Esophagus muscularis mucosa (tissue), 4 donors: ENCODE measurements around the gene TAF6. TPM values are rescaled to one million over a fixed set of nuclear protein-coding genes. Genes with fewer than 3 reads are reported as not detected.

ENCODE experiments used
- DNase-seq: peaks from one replicate; pipeline ENCODE4 v3.0.0-alpha.2; 2017; ENCODE audit errors: extremely low spot score
- H3K27ac ChIP-seq, 4 donors: fragments of 200-600 bp; sonication (generic); replicated peaks in 1 of 4; 1 replicate in 3 of 4; 2 replicates in 1 of 4; pipeline ENCODE4 v1.5.1; 2016 to 2019; ENCODE audit warnings: mild to moderate bottlenecking in 1 of 4
- H3K27me3 ChIP-seq, 4 donors: fragments of 200-600 bp; sonication (generic); one replicate each; pipeline versions ENCODE4 v1.5.1 to v1.6.0; 2016 to 2019
- H3K36me3 ChIP-seq, 4 donors: fragments of 200-600 bp; sonication (generic); one replicate each; pipeline ENCODE4 v1.5.1; 2016 to 2019
- H3K4me1 ChIP-seq, 4 donors: fragments of 200-600 bp; sonication (generic); one replicate each; pipeline ENCODE4 v1.5.1; 2016 to 2019
- H3K4me3 ChIP-seq, 4 donors: fragments of 200-600 bp; sonication (generic); 1 replicate in 2 of 4; 2 replicates in 2 of 4; pipeline ENCODE4 v1.5.1; 2016 to 2019; ENCODE audit warnings: mild to moderate bottlenecking in 4 of 4, moderate library complexity in 1 of 4
- H3K9me3 ChIP-seq, 4 donors: fragments of 200-600 bp; sonication (generic); 1 replicate in 3 of 4; 2 replicates in 1 of 4; pipeline ENCODE4 v1.5.1; 2016 to 2019
- EP300 ChIP-seq: sonication (generic); formaldehyde crosslinking; IDR thresholded peaks from one replicate; pipeline ENCODE4 v1.6.1; 2017; ENCODE audit warnings: antibody characterized with exemption
- POLR2A ChIP-seq: fragments of 450-650 bp; IDR thresholded peaks from one replicate; pipeline ENCODE4 v1.6.1; 2017; ENCODE audit warnings: antibody characterized with exemption, moderate library complexity, mild to moderate bottlenecking, low read depth
- POLR2AphosphoS5 ChIP-seq, 2 donors: sonication (generic); formaldehyde crosslinking; IDR thresholded peaks; one replicate each; pipeline ENCODE4 v1.6.1; 2017; ENCODE audit warnings: antibody characterized with exemption in 2 of 2
- WGBS: methylation state at CpG from one replicate; pipeline ENCODE4 v1.1.5; 2018; 5-methylcytosine and 5-hydroxymethylcytosine counted together
- intact Hi-C: fragments of 100-400 bp; cut with DNase I; formaldehyde crosslinking; loops from one replicate; pipeline ENCODE4 v1.15.1; 2023
- total RNA-seq, 4 donors: library from RNA; depleted of rRNA; stranded (reverse); fragments of >200 nt; gene quantifications; one replicate each; pipeline versions ENCODE4 v1.1.0 to v1.2.1, GENCODE V29; 2016
- TF ChIP-seq, protein P1 (sequence below), 3 experiments: fragments of 200-600 bp in 2 of 3; fragments of 450-650 bp in 1 of 3; sonication (generic) in 2 of 3; IDR thresholded peaks; one replicate each; pipeline ENCODE4 v1.5.1; 2017 to 2019; ENCODE audit warnings: antibody characterized with exemption in 3 of 3, mild to moderate bottlenecking in 2 of 3, moderate library complexity in 1 of 3

TAF6 gene
- total RNA-seq, 4 donors from 2014 or later: 48.5 to 92.1 (median 77.8) TPM

DNA sequence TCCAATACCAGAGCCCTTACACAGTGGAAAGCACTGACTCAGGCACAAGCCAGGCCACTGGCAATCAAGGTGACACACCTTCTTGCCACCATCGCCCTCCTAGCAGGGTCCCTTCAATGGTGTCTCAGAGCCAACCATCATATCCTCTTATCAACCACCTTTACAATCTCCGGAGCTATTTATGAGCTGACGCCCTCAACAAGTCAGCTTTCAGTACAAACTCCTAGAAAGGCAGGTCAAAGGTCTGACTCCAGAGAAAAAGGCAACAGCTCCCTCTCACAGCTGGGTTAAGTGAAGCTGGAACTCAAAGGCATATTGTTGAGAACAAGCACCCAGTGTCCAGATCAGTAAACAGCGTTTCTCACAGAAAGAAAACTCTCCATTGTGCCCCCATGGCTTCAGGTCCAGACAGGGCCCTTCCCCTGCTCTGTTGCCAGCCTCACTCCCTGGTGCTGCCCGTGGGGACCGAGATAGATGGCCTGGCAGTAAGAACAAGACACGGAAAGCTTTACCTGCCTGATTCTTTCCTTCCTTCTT, 40.1 kb downstream of the TAF6 start:
- TF ChIP-seq, protein P1, sequence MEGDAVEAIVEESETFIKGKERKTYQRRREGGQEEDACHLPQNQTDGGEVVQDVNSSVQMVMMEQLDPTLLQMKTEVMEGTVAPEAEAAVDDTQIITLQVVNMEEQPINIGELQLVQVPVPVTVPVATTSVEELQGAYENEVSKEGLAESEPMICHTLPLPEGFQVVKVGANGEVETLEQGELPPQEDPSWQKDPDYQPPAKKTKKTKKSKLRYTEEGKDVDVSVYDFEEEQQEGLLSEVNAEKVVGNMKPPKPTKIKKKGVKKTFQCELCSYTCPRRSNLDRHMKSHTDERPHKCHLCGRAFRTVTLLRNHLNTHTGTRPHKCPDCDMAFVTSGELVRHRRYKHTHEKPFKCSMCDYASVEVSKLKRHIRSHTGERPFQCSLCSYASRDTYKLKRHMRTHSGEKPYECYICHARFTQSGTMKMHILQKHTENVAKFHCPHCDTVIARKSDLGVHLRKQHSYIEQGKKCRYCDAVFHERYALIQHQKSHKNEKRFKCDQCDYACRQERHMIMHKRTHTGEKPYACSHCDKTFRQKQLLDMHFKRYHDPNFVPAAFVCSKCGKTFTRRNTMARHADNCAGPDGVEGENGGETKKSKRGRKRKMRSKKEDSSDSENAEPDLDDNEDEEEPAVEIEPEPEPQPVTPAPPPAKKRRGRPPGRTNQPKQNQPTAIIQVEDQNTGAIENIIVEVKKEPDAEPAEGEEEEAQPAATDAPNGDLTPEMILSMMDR (IDR thresholded peaks at IDR 0.05): no peak
- no peak for TF ChIP-seq EP300
- no peak for TF ChIP-seq POLR2AphosphoS5 (IDR thresholded peaks at IDR 0.05)
- no peak for TF ChIP-seq POLR2A
- H3K27ac ChIP-seq: no peak overlapping the region
- intact Hi-C loops: no loop called here
- DNase-seq: no peak
- peaks cover 29 to 44% (median 38%) of the 10 kb centered on the region in 4 donors for H3K4me1 ChIP-seq
- no peaks in the 10 kb centered on the region for H3K27me3 ChIP-seq
- WGBS: 77% methylated on average over 7 of the region's 7 CpGs
- H3K36me3 ChIP-seq: peaks cover 22 to 59% (median 55%) of the 10 kb centered on the region in 4 donors
- no peaks in the 10 kb centered on the region for H3K9me3 ChIP-seq
- H3K4me3 ChIP-seq: no peak overlapping the region

DNA sequence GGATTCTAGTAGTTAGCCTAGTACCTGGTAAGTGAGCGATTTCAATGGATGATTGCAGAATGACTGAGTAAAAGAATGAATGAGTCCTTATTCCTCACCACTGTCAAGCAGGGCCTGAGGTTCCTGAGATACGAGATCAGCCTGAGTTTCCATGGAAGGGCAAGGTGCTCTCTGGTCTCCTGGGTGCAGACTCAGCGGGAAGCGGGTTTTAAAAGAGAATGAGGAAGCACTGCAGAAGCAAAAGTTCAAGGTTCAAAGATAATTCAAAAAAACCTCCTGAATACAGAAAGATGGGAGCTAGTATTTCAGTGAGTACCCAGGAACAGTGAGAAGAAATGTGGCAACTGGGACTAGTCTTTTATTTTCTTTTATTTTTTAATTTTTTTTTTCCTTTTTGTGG, 42.0 kb downstream of the TAF6 start:
- no peak for DNase-seq
- Histone ChIP-seq H3K4me3 (no peak overlapping the region), H3K9me3 (peaks cover 0 to 7% (median 3%) of the 10 kb centered on the region in 4 donors), H3K27ac (no peak overlapping the region), H3K4me1 (peaks cover 22 to 38% (median 30%) of the 10 kb centered on the region in 4 donors), H3K36me3 (peaks cover 40 to 78% (median 74%) of the 10 kb centered on the region in 4 donors), H3K27me3 (no peaks in the 10 kb centered on the region)
- intact Hi-C loops: no loop called here
- TF ChIP-seq EP300: no peak
- TF ChIP-seq, protein P1 (IDR thresholded peaks at IDR 0.05): no peak
- no peak for TF ChIP-seq POLR2A
- no peak for TF ChIP-seq POLR2AphosphoS5 (IDR thresholded peaks at IDR 0.05)
- 90% methylated on average over 4 of the region's 4 CpGs for WGBS

DNA sequence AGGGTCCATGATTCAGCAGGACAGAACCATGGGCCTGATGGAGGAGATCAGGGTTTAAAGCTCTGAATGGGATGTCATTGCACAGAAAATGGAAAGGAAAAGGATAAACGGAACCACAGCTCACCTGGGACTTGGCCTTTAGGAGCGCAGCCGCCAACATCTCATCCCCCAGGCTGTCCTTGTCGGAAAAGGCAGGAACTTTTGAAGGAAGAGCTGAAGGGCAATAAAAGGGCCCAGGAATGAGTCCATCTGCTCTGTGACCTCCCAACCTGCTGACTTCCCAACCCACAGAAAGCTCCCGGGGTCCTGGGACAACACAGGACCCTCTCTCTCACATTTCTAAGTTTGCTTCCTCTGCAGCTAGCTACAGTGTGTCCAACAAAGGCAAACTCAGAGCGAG, 43.7 kb downstream of the TAF6 start:
- intact Hi-C loops: no loop called here
- peaks cover 0 to 25% (median 20%) of the 10 kb centered on the region in 4 donors for H3K9me3 ChIP-seq
- peaks cover 58 to 96% (median 92%) of the 10 kb centered on the region in 4 donors for H3K36me3 ChIP-seq
- no peak overlapping the region for H3K4me3 ChIP-seq
- no peak overlapping the region for H3K27ac ChIP-seq
- 92% methylated on average over 6 of the region's 6 CpGs for WGBS
- H3K4me1 ChIP-seq: peaks cover 15 to 26% (median 19%) of the 10 kb centered on the region in 4 donors
- DNase-seq: no peak
- TF ChIP-seq POLR2A: no peak
- TF ChIP-seq EP300: no peak
- TF ChIP-seq, protein P1 (IDR thresholded peaks at IDR 0.05): no peak
- TF ChIP-seq POLR2AphosphoS5 (IDR thresholded peaks at IDR 0.05): no peak
- H3K27me3 ChIP-seq: no peaks in the 10 kb centered on the region

DNA sequence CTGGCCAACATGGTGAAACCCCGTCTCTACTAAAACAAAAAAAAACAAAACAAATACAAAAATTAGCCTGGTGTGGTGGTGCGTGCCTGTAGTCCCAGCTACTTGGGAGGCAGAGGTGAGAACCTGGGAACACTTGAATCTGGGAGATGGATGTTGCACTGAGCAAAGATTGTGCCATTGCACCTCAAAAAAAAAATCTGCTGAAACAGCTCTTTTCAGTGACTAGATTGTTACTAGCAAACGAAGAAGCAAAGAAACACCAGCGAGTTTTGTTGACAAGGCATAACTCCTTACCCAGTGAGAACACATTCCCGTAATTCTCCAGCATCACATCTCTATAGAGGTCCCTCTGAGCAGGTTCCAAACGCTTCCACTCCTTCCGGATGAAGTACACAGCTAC, 44.3 kb downstream of the TAF6 start:
- 95% methylated on average over 7 of the region's 7 CpGs for WGBS
- intact Hi-C loops: no loop called here
- H3K27ac ChIP-seq: no peak overlapping the region
- H3K4me3 ChIP-seq: no peak overlapping the region
- peaks cover 9 to 20% (median 14%) of the 10 kb centered on the region in 4 donors for H3K4me1 ChIP-seq
- DNase-seq: no peak
- no peaks in the 10 kb centered on the region for H3K27me3 ChIP-seq
- H3K9me3 ChIP-seq: peaks cover 0 to 29% (median 21%) of the 10 kb centered on the region in 4 donors
- TF ChIP-seq EP300 (no peak), POLR2A (no peak), POLR2AphosphoS5 (IDR thresholded peaks at IDR 0.05) (no peak)
- TF ChIP-seq, protein P1 (IDR thresholded peaks at IDR 0.05): no peak
- peaks cover 63 to 100% (median 98%) of the 10 kb centered on the region in 4 donors for H3K36me3 ChIP-seq

DNA sequence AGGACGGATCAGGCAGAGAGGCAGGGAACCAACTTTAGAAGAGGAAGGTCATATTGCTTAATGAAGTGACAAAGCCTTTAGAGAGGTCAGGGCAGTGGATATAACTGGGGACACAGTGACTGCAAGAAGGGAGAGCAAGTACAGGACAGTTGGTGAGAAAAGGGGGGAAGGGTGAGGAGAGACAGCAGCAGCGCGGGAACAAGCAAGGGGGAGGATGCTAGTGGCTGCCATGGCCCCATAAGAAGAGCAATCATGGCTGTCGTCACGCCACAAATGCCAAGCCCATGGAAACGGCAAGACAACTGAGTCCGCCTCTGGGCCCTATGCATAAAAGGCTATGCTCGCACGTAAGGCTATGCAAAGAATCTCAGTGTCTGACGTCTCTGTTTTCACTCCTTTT, 46.7 kb downstream of the TAF6 start:
- Histone ChIP-seq H3K27ac (no peak overlapping the region), H3K4me1 (no peaks in the 10 kb centered on the region), H3K27me3 (no peaks in the 10 kb centered on the region), H3K9me3 (peaks cover 0 to 30% (median 21%) of the 10 kb centered on the region in 4 donors), H3K36me3 (peaks cover 63 to 98% (median 90%) of the 10 kb centered on the region in 4 donors), H3K4me3 (no peak overlapping the region)
- intact Hi-C loops: no loop called here
- WGBS: 97% methylated on average over 10 of the region's 10 CpGs
- no peak for DNase-seq
- TF ChIP-seq EP300: no peak
- TF ChIP-seq POLR2A: no peak
- no peak for TF ChIP-seq POLR2AphosphoS5 (IDR thresholded peaks at IDR 0.05)
- TF ChIP-seq, protein P1 (IDR thresholded peaks at IDR 0.05): no peak
